K562 (cell line): ENCODE results near the gene PHF12.

ENCODE experiments used
- EGR1 ChIP-seq: fragments of 450-650 bp; conservative IDR thresholded peaks from 2 replicates; pipeline ENCODE4 v1.6.1; 2017; ENCODE audit warnings: mild to moderate bottlenecking
- ZNF253 ChIP-seq: fragments of 250-450 bp; sonication (Bioruptor Pico); conservative IDR thresholded peaks from 2 replicates; pipeline ENCODE4 v1.6.1; 2021; ENCODE audit warnings: mild to moderate bottlenecking
- ZNF780A ChIP-seq: fragments of 250-450 bp; sonication (Bioruptor Pico); IDR thresholded peaks from 2 replicates; pipeline ENCODE4 v1.5.0; 2021; ENCODE audit warnings: mild to moderate bottlenecking
- TF ChIP-seq, protein P1 (sequence below): sonication (generic); formaldehyde crosslinking; IDR thresholded peaks from 2 replicates; pipeline ENCODE4 v1.8.0; 2022; ENCODE audit warnings: missing genetic modification reagents, mild to moderate bottlenecking, borderline replicate concordance
- TF ChIP-seq, protein P2 (sequence below): sonication (generic); formaldehyde crosslinking; IDR thresholded peaks from 2 replicates; pipeline ENCODE4 v1.9.0; 2022; ENCODE audit warnings: mild to moderate bottlenecking, missing genetic modification reagents
- TF ChIP-seq, protein P3 (sequence below): fragments of 250-450 bp; sonication (Bioruptor Pico); IDR thresholded peaks from 2 replicates; pipeline ENCODE4 v1.5.0; 2021; ENCODE audit warnings: mild to moderate bottlenecking, borderline replicate concordance

DNA sequence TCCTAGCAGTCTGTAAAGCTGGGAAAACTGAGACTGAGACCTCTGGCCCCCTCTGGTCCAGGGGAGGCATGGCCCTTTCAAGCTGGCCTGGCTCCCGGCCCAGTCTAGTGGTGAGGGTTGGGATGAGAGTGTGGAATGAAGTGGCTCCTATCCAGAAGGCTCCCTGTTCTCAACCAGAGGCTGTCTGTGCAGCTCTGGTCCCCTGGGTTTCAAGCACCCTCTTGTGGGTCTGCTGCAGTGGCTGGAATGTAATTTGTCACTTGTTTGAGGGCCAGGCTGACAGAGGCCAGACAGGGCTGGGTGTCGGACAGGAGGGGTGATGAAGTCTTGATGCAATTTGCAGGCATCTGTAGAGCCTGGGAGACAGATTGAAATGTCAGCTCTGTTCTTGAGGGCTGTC lies 22.1 kb upstream of the PHF12 start:
- no peak for TF ChIP-seq EGR1
- TF ChIP-seq ZNF780A (CRISPR knock-in tag): no peak
- TF ChIP-seq, protein P1, sequence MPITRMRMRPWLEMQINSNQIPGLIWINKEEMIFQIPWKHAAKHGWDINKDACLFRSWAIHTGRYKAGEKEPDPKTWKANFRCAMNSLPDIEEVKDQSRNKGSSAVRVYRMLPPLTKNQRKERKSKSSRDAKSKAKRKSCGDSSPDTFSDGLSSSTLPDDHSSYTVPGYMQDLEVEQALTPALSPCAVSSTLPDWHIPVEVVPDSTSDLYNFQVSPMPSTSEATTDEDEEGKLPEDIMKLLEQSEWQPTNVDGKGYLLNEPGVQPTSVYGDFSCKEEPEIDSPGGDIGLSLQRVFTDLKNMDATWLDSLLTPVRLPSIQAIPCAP: no peak
- no peak for TF ChIP-seq ZNF253 (CRISPR knock-in tag)
- TF ChIP-seq, protein P2, sequence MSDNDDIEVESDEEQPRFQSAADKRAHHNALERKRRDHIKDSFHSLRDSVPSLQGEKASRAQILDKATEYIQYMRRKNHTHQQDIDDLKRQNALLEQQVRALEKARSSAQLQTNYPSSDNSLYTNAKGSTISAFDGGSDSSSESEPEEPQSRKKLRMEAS (CRISPR knock-in tag): no peak
- TF ChIP-seq, protein P3, sequence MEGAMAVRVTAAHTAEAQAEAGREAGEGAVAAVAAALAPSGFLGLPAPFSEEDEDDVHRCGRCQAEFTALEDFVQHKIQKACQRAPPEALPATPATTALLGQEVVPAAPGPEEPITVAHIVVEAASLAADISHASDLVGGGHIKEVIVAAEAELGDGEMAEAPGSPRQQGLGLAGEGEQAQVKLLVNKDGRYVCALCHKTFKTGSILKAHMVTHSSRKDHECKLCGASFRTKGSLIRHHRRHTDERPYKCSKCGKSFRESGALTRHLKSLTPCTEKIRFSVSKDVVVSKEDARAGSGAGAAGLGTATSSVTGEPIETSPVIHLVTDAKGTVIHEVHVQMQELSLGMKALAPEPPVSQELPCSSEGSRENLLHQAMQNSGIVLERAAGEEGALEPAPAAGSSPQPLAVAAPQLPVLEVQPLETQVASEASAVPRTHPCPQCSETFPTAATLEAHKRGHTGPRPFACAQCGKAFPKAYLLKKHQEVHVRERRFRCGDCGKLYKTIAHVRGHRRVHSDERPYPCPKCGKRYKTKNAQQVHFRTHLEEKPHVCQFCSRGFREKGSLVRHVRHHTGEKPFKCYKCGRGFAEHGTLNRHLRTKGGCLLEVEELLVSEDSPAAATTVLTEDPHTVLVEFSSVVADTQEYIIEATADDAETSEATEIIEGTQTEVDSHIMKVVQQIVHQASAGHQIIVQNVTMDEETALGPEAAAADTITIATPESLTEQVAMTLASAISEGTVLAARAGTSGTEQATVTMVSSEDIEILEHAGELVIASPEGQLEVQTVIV (CRISPR knock-in tag): no peak
